OCI-LY7 (cell line): ENCODE results near the gene S100A2.
"Not testable (repeated sequence)": the region's sequence is repeated elsewhere in the genome, so short reads cannot be mapped to it uniquely, and the experiment has no call there.

Source experiments
- CTCF ChIP-seq: fragments of 200-600 bp; sonication (generic); conservative IDR thresholded peaks from 2 replicates; pipeline ENCODE4 v1.5.1; 2014; ENCODE audit warnings: mild to moderate bottlenecking, antibody characterized with exemption, low read length, moderate library complexity, mixed read lengths
- EZH2phosphoT487 ChIP-seq: fragments of 200-600 bp; sonication (generic); IDR thresholded peaks from 2 replicates; pipeline ENCODE4 v1.6.1; 2018; ENCODE audit warnings: low read depth, borderline replicate concordance, mild to moderate bottlenecking, mixed run types, antibody characterized with exemption, low read length, moderate library complexity, mixed read lengths

GRCh38 chr1:153562021-153562420, 3.6 kb downstream of the S100A2 start:
- not testable (repeated sequence) for TF ChIP-seq CTCF, EZH2phosphoT487
